ENCODE results near the gene EHD1. TPM values are rescaled to one million over a fixed set of nuclear protein-coding genes. Genes with fewer than 3 reads are reported as not detected.

Gene EHD1
- total and polyA plus RNA-seq, 2 experiments from 2014 or later, result 70.0 to 119 TPM

DNA sequence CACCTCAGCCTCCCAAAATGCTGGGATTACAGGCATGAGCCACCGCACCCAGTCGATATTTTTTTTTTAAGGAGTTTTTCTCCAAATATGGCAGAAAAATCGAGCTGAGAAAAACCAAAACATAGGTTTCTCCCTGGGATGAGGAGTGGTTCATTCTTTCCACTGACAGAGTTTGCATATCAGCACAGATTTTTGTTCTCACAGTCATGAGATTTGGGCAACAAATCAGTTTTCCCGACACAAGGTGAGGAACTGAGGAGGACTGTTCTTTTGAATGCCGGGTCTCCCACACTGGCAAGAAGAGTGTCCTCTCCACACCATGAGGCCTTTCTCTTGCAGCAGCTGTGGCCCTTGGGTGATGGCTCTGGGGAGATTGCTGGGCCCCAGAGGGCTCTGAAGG is 3.8 kb upstream of the EHD1 start:
- Histone ChIP-seq H3K4me3 (no peak overlapping the region), H3K27ac (no peak overlapping the region), H3K9me3 (ENCODE audit: low read depth) (no peaks in the 10 kb centered on the region), H3K36me3 (no peaks in the 10 kb centered on the region), H3K4me1 (ENCODE audit: low read depth) (peaks cover 16% of the 10 kb centered on the region), H3K27me3 (no peaks in the 10 kb centered on the region)
- TF ChIP-seq, protein P1, sequence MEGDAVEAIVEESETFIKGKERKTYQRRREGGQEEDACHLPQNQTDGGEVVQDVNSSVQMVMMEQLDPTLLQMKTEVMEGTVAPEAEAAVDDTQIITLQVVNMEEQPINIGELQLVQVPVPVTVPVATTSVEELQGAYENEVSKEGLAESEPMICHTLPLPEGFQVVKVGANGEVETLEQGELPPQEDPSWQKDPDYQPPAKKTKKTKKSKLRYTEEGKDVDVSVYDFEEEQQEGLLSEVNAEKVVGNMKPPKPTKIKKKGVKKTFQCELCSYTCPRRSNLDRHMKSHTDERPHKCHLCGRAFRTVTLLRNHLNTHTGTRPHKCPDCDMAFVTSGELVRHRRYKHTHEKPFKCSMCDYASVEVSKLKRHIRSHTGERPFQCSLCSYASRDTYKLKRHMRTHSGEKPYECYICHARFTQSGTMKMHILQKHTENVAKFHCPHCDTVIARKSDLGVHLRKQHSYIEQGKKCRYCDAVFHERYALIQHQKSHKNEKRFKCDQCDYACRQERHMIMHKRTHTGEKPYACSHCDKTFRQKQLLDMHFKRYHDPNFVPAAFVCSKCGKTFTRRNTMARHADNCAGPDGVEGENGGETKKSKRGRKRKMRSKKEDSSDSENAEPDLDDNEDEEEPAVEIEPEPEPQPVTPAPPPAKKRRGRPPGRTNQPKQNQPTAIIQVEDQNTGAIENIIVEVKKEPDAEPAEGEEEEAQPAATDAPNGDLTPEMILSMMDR (IDR thresholded peaks at IDR 0.05; ENCODE audit: low read depth, low read length), result no peak
- no peak for DNase-seq (ENCODE audit: low read depth in 1 of 2, low spot score in 1 of 2)

DNA sequence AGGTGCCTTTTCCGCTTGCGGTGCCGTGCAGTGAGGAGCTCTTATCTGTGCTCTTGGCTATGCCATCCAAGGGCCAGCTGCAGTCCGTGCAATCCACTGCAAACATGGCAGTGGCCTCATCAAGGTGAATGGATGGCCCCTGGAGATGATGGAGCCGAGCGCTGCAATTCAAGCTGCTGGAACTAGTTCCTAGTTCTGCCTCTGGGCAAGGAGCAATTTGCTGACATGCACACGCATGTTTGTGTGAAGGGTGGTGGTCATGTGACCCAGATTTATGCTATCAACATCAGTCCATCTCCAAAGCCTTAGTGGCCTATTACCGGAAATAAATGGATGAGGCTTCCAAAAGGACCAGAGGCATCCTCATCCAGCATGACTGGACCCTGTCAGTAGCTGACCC is 3.1 kb upstream of the EHD1 start:
- no peak overlapping the region for H3K4me3 ChIP-seq
- peaks cover 24% of the 10 kb centered on the region for H3K4me1 ChIP-seq (ENCODE audit: low read depth)
- no peaks in the 10 kb centered on the region for H3K36me3 ChIP-seq
- H3K27ac ChIP-seq, result no peak overlapping the region
- TF ChIP-seq, protein P1 (IDR thresholded peaks at IDR 0.05; ENCODE audit: low read depth, low read length), result no peak
- H3K9me3 ChIP-seq (ENCODE audit: low read depth), result no peaks in the 10 kb centered on the region
- no peaks in the 10 kb centered on the region for H3K27me3 ChIP-seq
- DNase-seq (ENCODE audit: low read depth in 1 of 2, low spot score in 1 of 2), result no peak

DNA sequence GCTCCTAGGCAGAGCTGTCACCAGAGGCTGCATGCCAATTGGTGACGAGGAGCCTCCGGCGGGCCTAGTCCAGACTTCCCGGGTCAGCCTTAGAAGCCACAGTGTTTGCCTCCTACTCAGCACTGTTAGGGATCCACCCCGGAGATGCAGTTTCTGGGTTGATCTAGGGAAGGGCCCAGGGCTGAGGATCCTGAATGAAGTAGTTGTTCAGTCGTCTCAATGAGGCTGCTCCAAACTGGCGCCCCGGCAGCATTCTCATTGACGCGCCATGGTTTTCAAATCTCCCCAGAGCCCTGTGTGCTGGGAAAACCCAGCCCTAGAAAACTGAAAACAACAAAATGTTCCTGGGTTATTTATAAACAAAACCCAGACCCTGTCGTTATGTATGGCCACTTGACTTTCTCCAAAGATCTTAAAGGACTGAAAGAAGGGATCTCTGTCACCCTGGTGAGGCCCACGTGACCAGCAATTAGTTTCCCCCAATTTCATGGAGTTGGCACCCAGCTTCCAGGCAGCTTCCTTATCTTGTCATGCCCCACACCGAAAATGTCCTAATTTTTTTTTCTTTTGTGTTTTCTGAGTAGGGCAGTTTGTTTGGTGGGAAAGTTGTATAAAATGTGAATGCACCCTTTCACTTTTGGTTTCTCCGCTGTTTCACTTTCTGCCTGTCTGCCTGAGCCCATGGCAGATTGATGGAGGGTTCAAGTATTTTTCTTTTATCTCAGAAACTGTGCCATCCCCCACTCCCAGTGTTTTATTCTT is 2.0 kb upstream of the EHD1 start:
- H3K27ac ChIP-seq, result peak overlapping the region; percentile 86
- H3K9me3 ChIP-seq (ENCODE audit: low read depth), result no peaks in the 10 kb centered on the region
- H3K4me1 ChIP-seq (ENCODE audit: low read depth), result peaks cover 21% of the 10 kb centered on the region
- no peak overlapping the region for H3K4me3 ChIP-seq
- H3K27me3 ChIP-seq, result no peaks in the 10 kb centered on the region
- TF ChIP-seq, protein P1 (IDR thresholded peaks at IDR 0.05; ENCODE audit: low read depth, low read length), result no peak
- no peak for DNase-seq (ENCODE audit: low read depth in 1 of 2, low spot score in 1 of 2)
- no peaks in the 10 kb centered on the region for H3K36me3 ChIP-seq

DNA sequence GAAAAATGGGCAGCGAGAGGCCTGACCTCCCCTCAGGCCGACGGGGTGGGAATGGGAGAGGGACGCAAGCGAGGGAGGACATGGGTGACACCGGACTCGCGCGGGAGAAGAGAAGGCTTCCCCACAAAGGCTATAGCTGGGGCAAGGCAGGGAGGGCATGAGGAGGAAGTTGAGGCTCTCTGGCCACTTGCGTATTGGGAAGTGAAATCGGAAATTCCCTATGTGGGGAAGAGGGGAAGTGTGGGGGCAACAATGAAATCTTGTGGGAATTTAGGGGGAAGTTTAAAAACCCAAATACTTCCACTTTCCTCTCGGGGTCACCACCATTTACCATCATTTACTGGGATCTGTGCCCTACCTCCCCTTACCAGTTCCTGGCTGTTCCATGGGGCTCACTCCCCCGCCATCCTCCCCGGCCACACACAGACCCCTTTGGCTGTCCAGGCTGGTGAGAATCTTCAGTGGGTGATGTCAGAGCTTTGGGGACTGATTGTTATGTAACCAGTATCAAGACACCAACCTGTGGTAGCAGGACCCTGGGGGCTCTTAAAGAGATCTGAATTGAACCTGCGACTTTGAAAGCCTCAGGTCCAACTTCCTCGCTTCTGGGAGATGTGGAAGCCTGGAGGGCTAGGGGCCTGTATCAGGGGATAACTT is 951 bp upstream of the EHD1 start:
- DNase-seq (ENCODE audit: low read depth in 1 of 2, low spot score in 1 of 2), result no peak
- Histone ChIP-seq H3K27ac (peak overlapping the region; percentile 86), H3K27me3 (no peaks in the 10 kb centered on the region), H3K4me1 (ENCODE audit: low read depth) (peaks cover 30% of the 10 kb centered on the region), H3K4me3 (peak overlapping the region; percentile 54), H3K9me3 (ENCODE audit: low read depth) (no peaks in the 10 kb centered on the region), H3K36me3 (no peaks in the 10 kb centered on the region)
- TF ChIP-seq, protein P1 (IDR thresholded peaks at IDR 0.05; ENCODE audit: low read depth, low read length), result no peak

DNA sequence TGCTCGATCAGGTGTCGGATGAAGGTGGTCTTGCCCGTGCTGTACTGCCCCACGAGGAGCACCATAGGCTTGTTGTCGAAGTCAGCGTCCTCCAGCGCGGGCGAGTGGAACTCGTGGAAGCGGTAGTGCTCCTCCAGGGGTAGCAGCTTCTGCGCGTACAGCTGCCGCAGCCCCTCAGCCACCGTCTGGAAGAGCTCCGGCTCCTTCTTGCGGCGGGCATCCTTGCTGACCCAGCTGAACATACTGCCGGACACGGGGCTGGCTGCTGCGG is 263 bp downstream of the EHD1 start:
- no peaks in the 10 kb centered on the region for H3K9me3 ChIP-seq (ENCODE audit: low read depth)
- H3K27me3 ChIP-seq, result no peaks in the 10 kb centered on the region
- TF ChIP-seq, protein P1 (IDR thresholded peaks at IDR 0.05; ENCODE audit: low read depth, low read length), result no peak
- H3K36me3 ChIP-seq, result peaks cover 2% of the 10 kb centered on the region
- no peak for DNase-seq (ENCODE audit: low read depth in 1 of 2, low spot score in 1 of 2)
- peaks cover 31% of the 10 kb centered on the region for H3K4me1 ChIP-seq (ENCODE audit: low read depth)
- peak overlapping the region; percentile 81 for H3K27ac ChIP-seq
- H3K4me3 ChIP-seq, result peak overlapping the region; percentile 81
